NK-92 treated with Interleukin-12 subunit alpha and Interleukin-12 subunit beta, amount 100 ng/mL, for 24 hours (cell line): ENCODE data around the gene TOX2.

Experiments
- DNase-seq: peaks from one replicate; lab custom pipeline; 2025; lab: John Stamatoyannopoulos, UW

The TOX2 gene

GRCh38 chr20:43939762-43940121, 25.1 kb downstream of the TOX2 start:
- DNase-seq = no peak

- peak; percentile 65 for DNase-seq
Observed at GRCh38 chr20:43940518-43941225, 26.0 kb downstream of the TOX2 start.

GRCh38 chr20:43941476-43942200, 27.0 kb downstream of the TOX2 start:
- no peak for DNase-seq

DNA sequence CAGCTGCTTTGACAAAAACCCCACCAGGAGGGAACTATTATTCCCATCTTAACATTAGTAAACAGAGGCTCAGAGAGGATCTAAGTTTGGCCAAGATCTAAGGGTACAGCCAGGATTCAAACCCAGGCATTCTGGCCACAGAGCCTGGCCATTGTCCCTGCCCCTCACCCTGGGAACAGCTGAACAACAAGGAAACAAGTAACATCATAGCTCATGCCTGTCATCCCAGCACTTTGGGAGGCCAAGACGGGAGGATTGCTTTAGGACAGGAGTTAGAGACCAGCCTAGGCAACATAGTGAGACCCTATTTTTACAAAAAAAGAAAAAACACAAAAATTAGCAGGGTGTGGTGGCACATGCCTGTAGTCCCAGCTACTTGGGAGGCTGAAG, 27.5 kb downstream of the TOX2 start:
- DNase-seq = no peak

DNA sequence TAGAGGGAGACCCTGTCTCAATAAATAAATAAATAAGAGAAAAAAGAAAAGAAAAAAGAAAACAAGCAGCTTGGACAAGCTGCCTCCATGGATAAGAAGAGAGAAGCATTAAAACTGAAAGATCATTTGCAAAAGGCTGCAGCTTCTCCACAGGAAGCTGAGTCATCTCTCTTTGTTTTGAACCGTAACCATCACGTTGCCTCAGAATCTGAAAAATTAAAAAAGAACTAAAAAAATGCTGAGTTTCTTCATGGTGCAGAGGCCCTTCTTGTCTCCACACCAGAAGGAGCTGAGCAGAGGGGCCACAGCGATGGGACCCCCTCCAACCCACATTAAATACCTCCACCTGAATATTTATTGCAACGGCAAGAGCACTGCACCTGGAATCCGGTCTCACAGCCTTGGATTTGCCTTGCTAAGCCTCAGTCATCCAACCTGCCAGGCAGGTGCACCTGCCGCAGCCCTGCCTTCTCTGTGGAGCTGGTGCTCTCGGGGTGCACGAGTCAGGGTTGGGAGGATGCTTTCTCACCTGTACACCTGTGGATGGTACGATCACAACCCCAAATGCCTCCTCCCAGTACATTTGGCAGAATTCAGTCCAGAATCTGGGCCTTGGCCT, 28.1 kb downstream of the TOX2 start:
- peak; percentile 27 for DNase-seq

DNA sequence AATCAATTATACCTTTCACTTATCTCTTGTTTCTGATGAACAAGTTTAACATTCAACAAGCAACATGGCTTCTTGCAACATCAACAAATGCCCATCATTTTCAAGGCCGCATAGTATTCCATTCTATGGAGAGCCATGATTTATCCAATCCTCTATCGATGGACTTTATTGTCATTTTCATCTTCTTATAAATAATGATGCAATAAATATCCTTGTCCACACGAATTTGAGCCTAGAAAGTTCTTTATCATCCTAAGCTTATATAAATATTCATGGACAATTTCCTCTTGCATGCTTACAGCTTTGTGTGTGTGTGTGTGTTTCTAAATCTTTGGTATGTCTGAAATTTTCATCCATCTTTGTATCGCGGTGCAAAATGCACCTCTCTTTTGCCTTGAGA, 29.1 kb downstream of the TOX2 start:
- DNase-seq = no peak

DNA sequence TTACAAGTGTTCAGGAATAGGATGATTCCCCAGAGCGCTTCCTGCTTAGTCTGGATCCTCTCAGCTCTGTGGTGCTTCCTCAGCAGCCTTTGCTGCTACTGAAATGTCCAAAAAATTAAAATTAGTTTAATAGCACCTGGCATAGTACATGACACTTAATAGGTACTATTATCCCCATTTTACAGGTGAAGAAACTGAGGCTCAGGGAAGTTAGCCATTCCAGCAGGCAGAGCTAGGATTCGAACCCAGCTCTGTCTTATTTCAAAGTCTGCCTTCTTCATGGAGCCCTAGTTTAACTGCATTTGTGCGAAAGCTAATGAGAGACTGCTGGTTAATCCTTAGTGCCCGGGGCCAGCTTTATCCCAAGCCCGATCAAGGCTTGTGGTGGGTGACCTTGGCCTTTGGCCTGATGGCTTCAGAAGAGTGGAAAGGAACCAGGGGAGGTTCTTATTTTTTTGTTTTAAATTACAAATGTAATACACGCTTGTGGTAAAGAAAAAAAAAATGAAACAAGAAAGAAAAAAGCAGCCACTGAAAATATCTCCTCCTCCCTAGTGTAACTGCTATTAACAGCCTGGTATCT, 30.1 kb downstream of the TOX2 start:
- no peak for DNase-seq

GRCh38 chr20:43945391-43946205, 30.9 kb downstream of the TOX2 start:
- no peak for DNase-seq

DNA sequence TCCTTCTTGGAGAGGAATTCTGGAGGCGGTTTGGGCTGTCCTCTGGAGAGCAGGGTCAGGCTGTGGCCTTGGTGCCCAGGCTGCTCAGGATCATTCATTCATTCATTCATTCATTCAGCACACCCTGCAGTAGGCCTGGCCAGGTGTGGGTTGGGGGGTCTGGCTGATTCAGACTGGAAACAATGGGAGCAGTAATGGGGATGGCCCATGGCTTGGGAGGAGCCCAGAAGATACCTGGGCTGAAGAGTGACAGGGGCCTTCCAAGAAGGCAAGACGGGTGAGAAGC, 31.5 kb downstream of the TOX2 start:
- DNase-seq = no peak

- DNase-seq = no peak
Observed at GRCh38 chr20:43946659-43947315, 32.1 kb downstream of the TOX2 start.

DNA sequence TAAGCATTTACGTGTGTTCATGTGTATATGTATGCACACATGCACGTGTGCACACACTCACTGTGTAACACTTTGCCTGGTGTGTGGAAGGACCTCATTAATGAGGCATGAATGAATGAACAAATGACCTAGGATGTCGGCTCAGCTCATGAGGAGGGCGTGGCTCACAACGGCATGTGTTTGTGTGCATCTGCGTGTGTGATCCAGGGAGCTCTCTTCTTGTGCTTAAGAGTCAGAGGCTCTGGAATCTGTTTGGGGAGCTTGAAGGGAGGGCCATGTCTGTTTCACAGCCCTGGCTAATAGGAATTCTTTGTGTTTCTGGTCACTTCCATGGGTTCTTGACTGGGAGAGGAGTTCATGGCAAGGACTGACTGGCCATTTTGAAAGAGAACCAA, 32.7 kb downstream of the TOX2 start:
- DNase-seq = no peak

DNA sequence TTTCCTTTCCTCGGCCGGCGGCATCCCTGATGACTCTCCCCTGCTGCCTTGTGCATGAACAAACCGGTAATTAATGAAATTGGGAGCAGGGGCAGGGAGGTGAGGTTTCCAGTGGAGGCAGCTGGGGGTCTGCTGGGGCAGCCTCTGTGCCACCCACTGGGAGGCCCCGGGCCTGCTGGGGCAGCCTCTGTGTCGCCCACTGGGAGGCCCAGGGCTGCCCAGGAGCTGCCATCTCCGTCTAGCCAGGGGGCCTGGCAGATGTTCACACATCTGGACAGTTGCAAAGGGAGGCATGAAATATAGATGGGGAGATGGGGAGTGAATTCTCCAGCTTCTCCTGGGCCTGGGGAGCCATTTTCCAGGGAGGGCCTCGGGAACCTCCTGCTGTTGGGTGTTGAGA, 33.8 kb downstream of the TOX2 start:
- no peak for DNase-seq

GRCh38 chr20:43949248-43949647, 34.6 kb downstream of the TOX2 start:
- DNase-seq = no peak

DNA sequence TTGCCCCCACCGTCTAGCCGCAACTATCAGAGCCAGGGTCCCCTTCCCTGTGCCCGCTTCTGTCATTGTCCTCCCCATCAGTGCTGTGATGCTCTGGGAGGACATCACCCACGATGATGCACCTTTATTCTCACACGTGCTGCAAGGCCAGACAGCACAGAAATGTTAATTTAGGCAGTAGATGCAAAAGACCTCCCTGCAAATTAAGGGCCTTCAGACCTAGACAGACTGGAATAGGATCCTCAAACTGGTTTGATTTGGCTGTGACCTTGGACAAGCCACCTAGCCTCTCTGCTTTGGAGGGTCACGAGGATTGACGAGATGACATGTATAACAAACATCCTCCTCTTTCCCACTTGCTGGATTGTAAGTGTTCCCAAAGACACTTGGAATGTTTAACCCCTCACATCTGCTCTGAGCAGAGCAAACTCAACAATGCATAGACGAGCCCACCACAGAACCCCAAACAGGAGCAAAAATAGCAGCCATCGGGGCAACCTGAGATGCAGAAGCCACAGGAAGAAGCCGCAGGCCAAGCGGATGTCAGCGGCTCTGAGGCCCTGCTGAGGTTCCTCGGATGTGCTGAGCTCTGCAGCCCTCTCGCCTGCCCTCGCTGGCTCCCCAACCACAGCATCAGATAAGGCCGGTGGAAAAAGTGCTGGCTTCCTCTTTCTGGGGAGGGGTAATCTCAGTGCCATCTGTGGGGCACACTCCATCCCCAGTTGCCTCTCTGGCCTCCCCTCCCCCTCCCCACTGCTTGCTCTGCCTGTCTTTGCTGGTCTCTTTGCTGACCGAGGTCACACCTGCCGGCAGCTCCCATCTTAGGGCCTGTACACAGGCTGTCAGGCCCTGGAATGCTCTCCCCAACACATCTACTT, 35.3 kb downstream of the TOX2 start:
- peak; percentile 93 for DNase-seq

DNA sequence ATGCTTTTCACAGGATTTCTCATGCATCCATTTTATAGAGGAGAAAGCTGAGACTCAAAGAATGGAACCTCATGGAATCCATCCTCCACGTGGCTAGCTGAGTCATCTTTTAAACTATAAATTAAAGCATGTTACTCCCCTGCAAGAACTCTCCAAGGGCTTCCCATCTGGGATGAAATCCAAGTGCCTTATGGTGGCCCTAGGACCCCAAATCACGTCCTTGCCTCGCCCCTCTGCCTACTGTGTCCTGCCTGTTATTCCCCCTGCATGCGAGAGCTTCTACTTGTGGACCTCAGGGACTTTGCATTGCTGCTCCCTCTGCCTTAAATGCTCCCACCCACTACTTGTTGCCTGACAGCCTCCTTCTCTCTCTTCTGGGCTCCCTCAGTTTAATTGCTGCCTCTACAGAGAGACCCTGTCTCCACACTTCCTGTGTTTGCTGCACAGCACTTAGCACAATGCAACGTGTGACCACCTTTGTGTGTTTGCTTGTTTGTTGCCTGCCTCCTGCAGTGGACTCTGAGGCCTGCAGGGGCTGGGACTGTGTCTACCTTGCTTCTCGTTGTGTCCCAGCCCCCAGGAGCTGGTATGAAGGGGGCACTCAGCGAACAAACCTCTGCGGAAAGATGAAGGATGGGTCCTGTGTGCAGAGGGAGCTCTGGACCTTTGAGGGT, 39.4 kb downstream of the TOX2 start:
- peak; percentile 44 for DNase-seq

- DNase-seq = no peak
Observed at GRCh38 chr20:43954704-43955061, 40.0 kb downstream of the TOX2 start.

DNA sequence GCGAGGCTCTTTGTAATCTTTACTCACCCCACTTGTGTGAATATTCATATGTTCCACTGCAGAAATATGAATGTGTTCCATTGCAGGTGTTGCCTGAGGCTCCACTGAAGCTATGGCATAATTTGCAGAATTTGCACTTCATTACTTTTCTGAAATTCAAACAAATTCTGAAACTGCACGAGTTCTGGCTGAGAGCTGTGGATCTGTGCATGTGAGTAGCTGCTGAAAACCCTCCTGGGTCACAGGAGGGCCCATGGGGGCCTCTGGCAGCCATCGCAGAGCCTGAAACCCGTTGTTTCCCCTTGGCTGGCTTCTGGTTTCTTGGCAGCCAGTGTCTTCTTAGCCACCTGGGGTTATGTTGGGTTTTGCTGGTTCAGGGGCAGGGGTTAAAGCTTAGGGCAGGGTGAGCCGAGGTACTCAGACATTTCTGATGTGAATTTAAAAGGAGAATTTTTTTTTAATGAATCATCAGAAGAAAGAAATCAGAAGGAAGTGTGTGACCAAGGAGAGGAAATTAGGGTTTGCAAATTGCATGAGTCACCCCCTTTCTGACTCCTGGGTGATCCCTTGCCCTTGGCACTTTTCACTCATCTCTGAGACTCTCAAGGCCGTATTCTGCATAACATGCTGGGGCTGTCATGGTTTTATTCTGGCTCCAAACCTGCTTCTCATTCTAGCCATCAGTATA, 40.6 kb downstream of the TOX2 start:
- DNase-seq = peak; percentile 79

DNA sequence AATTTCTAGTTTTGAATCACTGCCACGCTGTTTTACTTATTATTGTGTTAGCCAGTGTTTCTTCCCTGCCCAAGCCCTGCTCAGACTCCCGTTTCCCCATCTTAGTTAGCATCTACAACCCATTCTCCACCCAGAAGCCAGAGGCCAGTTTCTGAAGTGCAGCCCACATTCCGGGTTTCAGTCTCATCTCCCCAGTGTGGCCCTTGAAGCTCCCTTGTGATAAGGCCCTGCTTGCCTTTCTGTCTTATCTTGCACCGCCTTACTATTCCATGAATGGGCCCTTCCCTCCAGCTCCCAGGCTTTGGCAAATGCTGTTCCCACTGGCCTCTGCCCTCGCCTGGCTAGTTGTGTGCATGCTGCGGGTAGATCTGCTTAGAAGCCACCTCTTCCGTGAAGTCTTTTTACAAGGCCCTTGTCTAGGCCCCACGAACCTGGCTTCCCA, 41.1 kb downstream of the TOX2 start:
- peak; percentile 42 for DNase-seq

DNA sequence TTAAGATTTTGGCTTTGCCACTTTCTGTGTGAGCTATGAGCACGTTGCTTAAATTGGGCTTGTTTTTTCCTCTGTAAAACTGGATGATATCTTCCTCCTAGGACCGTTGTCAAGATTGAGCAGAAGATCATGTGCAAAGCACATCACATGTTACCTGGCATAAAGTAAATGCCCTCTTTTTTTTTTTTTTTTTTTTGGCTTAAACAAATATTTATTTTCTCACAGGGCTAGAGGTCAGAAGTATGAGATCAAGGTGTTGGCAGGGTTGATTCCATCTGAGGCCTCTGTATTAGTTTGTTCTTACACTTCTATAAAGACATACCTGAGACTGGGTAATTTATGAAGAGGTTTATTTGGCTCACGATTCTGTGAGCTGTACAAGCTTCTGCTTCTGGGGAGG, 42.7 kb downstream of the TOX2 start:
- no peak for DNase-seq

DNA sequence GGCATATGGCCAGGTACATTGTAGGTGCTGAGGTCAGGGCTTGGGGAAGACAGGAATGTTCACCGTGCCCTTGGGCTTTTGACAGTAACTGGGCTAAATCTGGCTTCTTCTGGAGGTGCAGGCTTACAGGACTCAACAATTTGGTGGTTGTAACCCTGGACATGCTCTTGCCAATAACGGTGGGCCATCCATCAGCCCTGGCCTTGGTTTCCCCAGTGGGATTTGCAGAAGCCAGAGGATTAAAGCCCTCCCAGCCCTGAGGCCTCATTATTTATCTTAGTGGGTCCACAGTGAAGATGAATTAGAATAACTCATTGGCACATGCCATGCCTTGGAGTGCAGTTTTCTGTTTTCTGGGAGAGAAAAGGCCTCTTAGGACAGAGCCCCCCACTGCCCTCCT, 44.0 kb downstream of the TOX2 start:
- DNase-seq = no peak
